IPS-15b (cell line): ENCODE data around the gene ZKSCAN3.
A peak's percentile ranks its signal among the peaks of the same experiment; 100 is the strongest.
"Not testable (repeated sequence)": the region's sequence is repeated elsewhere in the genome, so short reads cannot be mapped to it uniquely, and the experiment has no call there.

Experiments used
- H3K27me3 ChIP-seq: one replicate; pipeline ENCODE4 v1.6.1; 2013; ENCODE audit warnings: low read length; ENCODE audit not compliant: control insufficient read depth, insufficient read depth
- H3K36me3 ChIP-seq: one replicate; pipeline ENCODE4 v1.6.1; 2013; ENCODE audit warnings: low read length; ENCODE audit not compliant: control insufficient read depth, insufficient read depth
- H3K4me1 ChIP-seq: one replicate; pipeline ENCODE4 v1.6.1; 2013; ENCODE audit warnings: mild to moderate bottlenecking, low read length; ENCODE audit not compliant: control insufficient read depth, insufficient read depth
- H3K4me3 ChIP-seq: one replicate; pipeline ENCODE4 v1.5.1; 2013; ENCODE audit warnings: low read depth, low read length
- H3K9ac ChIP-seq: one replicate; pipeline ENCODE4 v1.6.1; 2013; ENCODE audit warnings: low read depth, mild to moderate bottlenecking, low read length
- H3K9me3 ChIP-seq: one replicate; pipeline ENCODE4 v1.6.1; 2013; ENCODE audit warnings: mild to moderate bottlenecking, low read length; ENCODE audit not compliant: control insufficient read depth, insufficient read depth

The ZKSCAN3 gene

GRCh38 chr6:28360961-28361360 is 11.2 kb downstream of the ZKSCAN3 start:
- Histone ChIP-seq H3K4me3 (no peak overlapping the region), H3K4me1 (no peaks in the 10 kb centered on the region), H3K9me3 (no peaks in the 10 kb centered on the region), H3K9ac (no peak overlapping the region), H3K27me3 (no peaks in the 10 kb centered on the region), H3K36me3 (peaks cover 10% of the 10 kb centered on the region)

GRCh38 chr6:28365590-28365989 is 15.8 kb downstream of the ZKSCAN3 start:
- H3K9me3 ChIP-seq, H3K9ac ChIP-seq, H3K4me1 ChIP-seq, H3K27me3 ChIP-seq, H3K4me3 ChIP-seq: not testable (repeated sequence)
- peaks cover 16% of the 10 kb centered on the region for H3K36me3 ChIP-seq

GRCh38 chr6:28368522-28368921 is 18.8 kb downstream of the ZKSCAN3 start:
- H3K9me3 ChIP-seq = no peaks in the 10 kb centered on the region
- H3K36me3 ChIP-seq = peaks cover 16% of the 10 kb centered on the region
- no peak overlapping the region for H3K9ac ChIP-seq
- H3K4me3 ChIP-seq = no peak overlapping the region
- no peaks in the 10 kb centered on the region for H3K27me3 ChIP-seq
- no peaks in the 10 kb centered on the region for H3K4me1 ChIP-seq

GRCh38 chr6:28369463-28369862 is 19.7 kb downstream of the ZKSCAN3 start:
- H3K36me3 ChIP-seq = peaks cover 16% of the 10 kb centered on the region
- no peak overlapping the region for H3K4me3 ChIP-seq
- no peaks in the 10 kb centered on the region for H3K9me3 ChIP-seq
- no peak overlapping the region for H3K9ac ChIP-seq
- H3K4me1 ChIP-seq = no peaks in the 10 kb centered on the region
- no peaks in the 10 kb centered on the region for H3K27me3 ChIP-seq

GRCh38 chr6:28370440-28370839 is 20.7 kb downstream of the ZKSCAN3 start:
- no peaks in the 10 kb centered on the region for H3K9me3 ChIP-seq
- H3K4me3 ChIP-seq = no peak overlapping the region
- no peaks in the 10 kb centered on the region for H3K4me1 ChIP-seq
- H3K36me3 ChIP-seq = peaks cover 9% of the 10 kb centered on the region
- H3K27me3 ChIP-seq = no peaks in the 10 kb centered on the region
- H3K9ac ChIP-seq = no peak overlapping the region

GRCh38 chr6:28371280-28371679 is 21.5 kb downstream of the ZKSCAN3 start:
- H3K9me3 ChIP-seq = no peaks in the 10 kb centered on the region
- no peaks in the 10 kb centered on the region for H3K4me1 ChIP-seq
- no peak overlapping the region for H3K4me3 ChIP-seq
- H3K36me3 ChIP-seq = peaks cover 3% of the 10 kb centered on the region
- H3K27me3 ChIP-seq = no peaks in the 10 kb centered on the region
- H3K9ac ChIP-seq = no peak overlapping the region

- H3K36me3 ChIP-seq = no peaks in the 10 kb centered on the region
- no peaks in the 10 kb centered on the region for H3K27me3 ChIP-seq
- no peak overlapping the region for H3K4me3 ChIP-seq
- no peak overlapping the region for H3K9ac ChIP-seq
- no peaks in the 10 kb centered on the region for H3K4me1 ChIP-seq
- H3K9me3 ChIP-seq = no peaks in the 10 kb centered on the region
These were observed 22.1 kb downstream of the ZKSCAN3 start for GRCh38 chr6:28371706-28372451.

- H3K9me3 ChIP-seq = no peaks in the 10 kb centered on the region
- H3K4me1 ChIP-seq = peaks cover 2% of the 10 kb centered on the region
- H3K9ac ChIP-seq = no peak overlapping the region
- no peaks in the 10 kb centered on the region for H3K36me3 ChIP-seq
- no peaks in the 10 kb centered on the region for H3K27me3 ChIP-seq
- no peak overlapping the region for H3K4me3 ChIP-seq
These were observed 24.2 kb downstream of the ZKSCAN3 start for GRCh38 chr6:28373925-28374324.

GRCh38 chr6:28377879-28378278 is 28.1 kb downstream of the ZKSCAN3 start:
- no peak overlapping the region for H3K4me3 ChIP-seq
- H3K9ac ChIP-seq = no peak overlapping the region
- peaks cover 2% of the 10 kb centered on the region for H3K4me1 ChIP-seq
- no peaks in the 10 kb centered on the region for H3K27me3 ChIP-seq
- H3K9me3 ChIP-seq = no peaks in the 10 kb centered on the region
- H3K36me3 ChIP-seq = no peaks in the 10 kb centered on the region

- H3K4me1 ChIP-seq = peaks cover 2% of the 10 kb centered on the region
- no peak overlapping the region for H3K9ac ChIP-seq
- H3K36me3 ChIP-seq = no peaks in the 10 kb centered on the region
- no peak overlapping the region for H3K4me3 ChIP-seq
- no peaks in the 10 kb centered on the region for H3K9me3 ChIP-seq
- H3K27me3 ChIP-seq = no peaks in the 10 kb centered on the region
These were observed 28.9 kb downstream of the ZKSCAN3 start for GRCh38 chr6:28378644-28379043.

GRCh38 chr6:28380381-28380780 is 30.6 kb downstream of the ZKSCAN3 start:
- peaks cover 6% of the 10 kb centered on the region for H3K4me1 ChIP-seq
- H3K36me3 ChIP-seq = no peaks in the 10 kb centered on the region
- no peak overlapping the region for H3K9ac ChIP-seq
- H3K9me3 ChIP-seq = no peaks in the 10 kb centered on the region
- H3K4me3 ChIP-seq = no peak overlapping the region
- H3K27me3 ChIP-seq = no peaks in the 10 kb centered on the region

- H3K27me3 ChIP-seq = no peaks in the 10 kb centered on the region
- peak overlapping the region; percentile 34 for H3K4me3 ChIP-seq
- H3K36me3 ChIP-seq = no peaks in the 10 kb centered on the region
- peak overlapping the region; percentile 13 for H3K9ac ChIP-seq
- H3K9me3 ChIP-seq = no peaks in the 10 kb centered on the region
- peaks cover 4% of the 10 kb centered on the region for H3K4me1 ChIP-seq
These were observed 33.7 kb downstream of the ZKSCAN3 start for GRCh38 chr6:28383235-28384142.
